H9 (cell line): Measurements from ENCODE around the gene ZNF205. TPM values are rescaled to one million over a fixed set of nuclear protein-coding genes. Genes with fewer than 3 reads are reported as not detected.

Source experiments
- DNase-seq: peaks from one replicate; pipeline ENCODE4 v3.0.0-alpha.2; 2017
- H2AFZ ChIP-seq: one replicate; pipeline ENCODE4 v1.6.1; 2013; ENCODE audit warnings: mild to moderate bottlenecking, low read length, control low read depth, moderate library complexity
- H2AK5ac ChIP-seq: 2 replicates; pipeline ENCODE4 v1.6.1; 2013; ENCODE audit warnings: low read length, control low read depth, mixed read lengths; ENCODE audit not compliant: insufficient read length
- H2BK120ac ChIP-seq: one replicate; pipeline ENCODE4 v1.6.1; 2013; ENCODE audit warnings: low read depth, mild to moderate bottlenecking, low read length, control low read depth, inconsistent platforms; ENCODE audit not compliant: poor library complexity, severe bottlenecking
- H2BK12ac ChIP-seq: 2 replicates; pipeline ENCODE4 v1.6.1; 2013; ENCODE audit warnings: low read length, control low read depth, mixed read lengths, low read depth; ENCODE audit not compliant: insufficient read length
- H2BK15ac ChIP-seq: 2 replicates; pipeline ENCODE4 v1.6.1; 2013; ENCODE audit warnings: low read depth, low read length, control low read depth
- H2BK20ac ChIP-seq: one replicate; pipeline ENCODE4 v1.6.1; 2013; ENCODE audit warnings: low read depth, mild to moderate bottlenecking, low read length, control low read depth, inconsistent platforms; ENCODE audit not compliant: poor library complexity, severe bottlenecking
- H2BK5ac ChIP-seq: 2 replicates; pipeline ENCODE4 v1.6.1; 2013; ENCODE audit warnings: low read length, control low read depth, mixed read lengths; ENCODE audit not compliant: insufficient read length
- H3K14ac ChIP-seq: 2 replicates; pipeline ENCODE4 v1.6.1; 2013; ENCODE audit warnings: low read length, control low read depth; ENCODE audit not compliant: insufficient read depth
- H3K18ac ChIP-seq: 2 replicates; pipeline ENCODE4 v1.6.1; 2013; ENCODE audit warnings: low read depth, mild to moderate bottlenecking, mixed read lengths, low read length, control low read depth; ENCODE audit not compliant: insufficient read length
- H3K23ac ChIP-seq: 2 replicates; pipeline ENCODE4 v1.6.1; 2013; ENCODE audit warnings: low read length, control low read depth, mixed read lengths, low read depth; ENCODE audit not compliant: insufficient read length
- H3K23me2 ChIP-seq: 2 replicates; pipeline ENCODE4 v1.6.1; 2013; ENCODE audit warnings: low read depth, mild to moderate bottlenecking, mixed read lengths, low read length, control low read depth; ENCODE audit not compliant: insufficient read length, poor library complexity, severe bottlenecking
- H3K27ac ChIP-seq: 2 replicates; pipeline ENCODE4 v1.5.1; 2013; ENCODE audit warnings: low read length, control low read depth, mixed read lengths, low read depth; ENCODE audit not compliant: insufficient read length
- H3K27me3 ChIP-seq: 2 replicates; pipeline ENCODE4 v1.6.1; 2013; ENCODE audit warnings: low read length, control low read depth, inconsistent platforms; ENCODE audit not compliant: insufficient read depth
- H3K4ac ChIP-seq: 2 replicates; pipeline ENCODE4 v1.6.1; 2013; ENCODE audit warnings: low read depth, mild to moderate bottlenecking, control low read depth, inconsistent platforms, low read length, moderate library complexity
- H3K4me1 ChIP-seq: 2 replicates; pipeline ENCODE4 v1.6.1; 2013; ENCODE audit warnings: low read length, control low read depth, inconsistent platforms; ENCODE audit not compliant: insufficient read depth
- H3K4me2 ChIP-seq: 2 replicates; pipeline ENCODE4 v1.6.1; 2013; ENCODE audit warnings: low read length, control low read depth, mixed read lengths; ENCODE audit not compliant: insufficient read length, insufficient read depth
- H3K56ac ChIP-seq: 2 replicates; pipeline ENCODE4 v1.6.1; 2013; ENCODE audit warnings: low read depth, mild to moderate bottlenecking, mixed read lengths, low read length, control low read depth; ENCODE audit not compliant: insufficient read length
- H3K79me1 ChIP-seq: 2 replicates; pipeline ENCODE4 v1.6.1; 2013; ENCODE audit warnings: low read depth, mild to moderate bottlenecking, moderate library complexity, low read length, control low read depth, inconsistent platforms; ENCODE audit not compliant: insufficient read depth, poor library complexity, severe bottlenecking
- H3K79me2 ChIP-seq: 2 replicates; pipeline ENCODE4 v1.6.1; 2013; ENCODE audit warnings: low read length, control low read depth, inconsistent platforms; ENCODE audit not compliant: insufficient read depth
- H3K9ac ChIP-seq: 2 replicates; pipeline ENCODE4 v1.6.1; 2013; ENCODE audit warnings: low read length, control low read depth, mixed read lengths; ENCODE audit not compliant: insufficient read length; ENCODE audit errors: extremely low read depth
- H3K9me3 ChIP-seq: one replicate; pipeline ENCODE4 v1.6.1; 2013; ENCODE audit warnings: low read depth, low read length, inconsistent platforms; ENCODE audit not compliant: control insufficient read depth
- H3T11ph ChIP-seq: one replicate; pipeline ENCODE4 v1.6.1; 2013; ENCODE audit warnings: mild to moderate bottlenecking, low read length, control low read depth, inconsistent platforms
- H4K20me1 ChIP-seq: one replicate; pipeline ENCODE4 v1.6.1; 2013; ENCODE audit not compliant: control insufficient read depth, insufficient read length, insufficient read depth
- H4K5ac ChIP-seq: 2 replicates; pipeline ENCODE4 v1.6.1; 2013; ENCODE audit warnings: low read depth, mild to moderate bottlenecking, mixed read lengths, low read length, control low read depth; ENCODE audit not compliant: insufficient read length
- H4K8ac ChIP-seq: replicated peaks from 2 replicates; pipeline ENCODE4 v1.6.1; 2013; ENCODE audit warnings: low read length, control low read depth, mixed read lengths, low read depth; ENCODE audit not compliant: insufficient read length
- H4K91ac ChIP-seq: 2 replicates; pipeline ENCODE4 v1.6.1; 2013; ENCODE audit warnings: low read depth, mild to moderate bottlenecking, moderate library complexity, mixed read lengths, low read length, control low read depth; ENCODE audit not compliant: insufficient read length
- H3K27ac Mint-ChIP-seq, 3 experiments: 2 replicates in 2 of 3; 3 replicates in 1 of 3; pipeline ENCODE4 v1.8.0; 2020 to 2021; ENCODE audit warnings: mixed read lengths in 3 of 3, mild to moderate bottlenecking in 1 of 3, moderate library complexity in 1 of 3
- H3K27me3 Mint-ChIP-seq: 2 replicates; pipeline ENCODE4 v1.8.0; 2021; ENCODE audit warnings: low read depth, mild to moderate bottlenecking, moderate library complexity, mixed read lengths
- H3K36me3 Mint-ChIP-seq, 3 experiments: 2 replicates in 2 of 3; 3 replicates in 1 of 3; pipeline ENCODE4 v1.8.0; 2020 to 2021; ENCODE audit warnings: low read depth in 3 of 3, mixed read lengths in 3 of 3; ENCODE audit not compliant: insufficient read depth in 1 of 3
- H3K4me1 Mint-ChIP-seq, 2 experiments: 2 replicates each; pipeline ENCODE4 v1.8.0; 2020; ENCODE audit warnings: mixed read lengths in 2 of 2
- H3K4me3 Mint-ChIP-seq, 2 experiments: 2 replicates in 1 of 2; 3 replicates in 1 of 2; pipeline ENCODE4 v1.8.0; 2020 to 2021; ENCODE audit warnings: mild to moderate bottlenecking in 2 of 2, mixed read lengths in 2 of 2, moderate library complexity in 1 of 2
- H3K9me3 Mint-ChIP-seq, 2 experiments: 2 replicates in 1 of 2; 3 replicates in 1 of 2; pipeline ENCODE4 v1.8.0; 2020; ENCODE audit warnings: mild to moderate bottlenecking in 2 of 2, mixed read lengths in 2 of 2, moderate library complexity in 1 of 2
- CTCF ChIP-seq: fragments of 200-600 bp; sonication (generic); conservative IDR thresholded peaks from 3 replicates; pipeline ENCODE4 v1.8.0; 2021; ENCODE audit warnings: antibody characterized with exemption, mild to moderate bottlenecking
- WGBS: extraction: QIAGEN DNeasy Blood & Tissue Kit; methylation state at CpG from one replicate; pipeline ENCODE4 v1.1.7; 2013; ENCODE audit warnings: missing lambda C conversion rate, low lambda C conversion rate, mixed read lengths; ENCODE audit not compliant: insufficient read length; ENCODE audit errors: extremely low coverage; 5-methylcytosine and 5-hydroxymethylcytosine counted together
- total RNA-seq: library from RNA; stranded (reverse); gene quantifications from 2 replicates; pipeline ENCODE4 v1.2.1, GENCODE V29; 2021

Gene ZNF205
- total RNA-seq, 1 experiment from 2014 or later = 16.8 TPM

DNA sequence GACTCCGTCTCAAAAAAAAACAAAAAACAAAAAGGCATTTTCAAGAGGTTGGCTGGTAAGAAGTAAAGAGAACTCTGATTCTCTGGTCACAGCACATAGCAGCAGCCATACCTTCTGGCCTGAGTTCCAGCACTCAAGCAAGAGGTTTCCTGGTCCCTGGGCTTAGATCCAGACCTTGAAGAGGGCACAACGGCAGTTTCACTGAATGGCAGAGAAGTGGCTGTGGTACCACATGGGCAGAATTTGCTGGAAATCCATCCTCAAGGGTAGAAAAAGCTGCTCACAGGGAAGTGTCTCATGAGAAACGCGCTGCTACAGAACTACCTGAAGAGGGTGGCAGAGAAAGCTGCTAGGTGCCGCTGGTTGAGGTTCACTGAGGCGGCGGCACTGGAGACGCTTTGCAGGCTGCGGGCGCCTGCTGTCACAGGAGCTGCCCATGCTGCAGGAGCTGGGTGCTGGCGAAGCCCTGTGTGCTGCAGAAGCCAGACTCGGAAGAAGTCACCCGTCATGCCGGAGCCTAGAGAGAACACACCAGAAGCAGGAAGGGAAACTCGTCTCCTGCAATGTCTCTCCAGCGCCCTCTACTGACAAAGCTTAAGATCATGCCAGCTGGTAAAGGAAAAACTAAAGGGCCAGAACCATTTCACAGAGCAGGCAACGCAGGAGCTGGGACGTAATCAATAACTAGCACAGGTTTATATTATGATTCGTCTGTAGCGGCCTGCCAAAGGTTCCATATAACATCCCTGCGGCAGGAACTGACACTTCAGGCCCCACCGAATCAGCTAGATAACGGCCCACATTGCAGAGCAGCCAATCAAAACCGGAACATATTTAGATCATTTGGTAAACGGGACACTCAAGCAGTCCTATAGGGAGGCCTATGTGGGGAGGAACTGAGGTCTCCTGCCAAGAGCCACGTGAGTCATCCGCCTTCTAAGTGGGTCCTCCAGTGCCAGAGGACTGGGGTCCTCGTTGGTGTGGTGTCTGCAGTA is 17.0 kb downstream of the ZNF205 start:
- H2AFZ ChIP-seq = no peak overlapping the region
- H3K79me2 ChIP-seq = peaks cover 8% of the 10 kb centered on the region
- H3K9me3 ChIP-seq = no peaks in the 10 kb centered on the region
- peaks cover 12% of the 10 kb centered on the region for H3K23me2 ChIP-seq
- H3K23ac ChIP-seq = no peak overlapping the region
- no peak overlapping the region for H2BK120ac ChIP-seq
- H2BK15ac ChIP-seq = no peak overlapping the region
- no peak overlapping the region for H2BK12ac ChIP-seq
- Mint-ChIP-seq H3K4me1 (peaks cover 48 to 49% of the 10 kb centered on the region in 2 experiments), H3K27me3 (no peaks in the 10 kb centered on the region; the same call in none of the 2 replicates), H3K36me3 (peaks cover 4 to 25% (median 17%) of the 10 kb centered on the region in 3 experiments), H3K27ac (peak overlapping the region; percentile 89 to 92 (median 91); a peak in 5 of 7 replicates), H3K4me3 (peak overlapping the region in 1 of 2 experiments; percentile 62; a peak in 2 of 5 replicates), H3K9me3 (no peaks in the 10 kb centered on the region)
- no peak overlapping the region for H3K14ac ChIP-seq
- H3K56ac ChIP-seq = no peak overlapping the region
- no peak overlapping the region for H2BK20ac ChIP-seq
- H4K20me1 ChIP-seq = peaks cover 2% of the 10 kb centered on the region
- no peak overlapping the region for H3K4ac ChIP-seq
- peak; percentile 85 for DNase-seq
- no peak overlapping the region for H4K8ac ChIP-seq
- H4K91ac ChIP-seq = no peak overlapping the region
- H3K9ac ChIP-seq = no peak overlapping the region
- peaks cover 3% of the 10 kb centered on the region; the same call in 1 of the 2 replicates for H3K4me1 ChIP-seq
- H3T11ph ChIP-seq = no peak overlapping the region
- H3K18ac ChIP-seq = no peak overlapping the region
- H3K4me2 ChIP-seq = no peak overlapping the region
- peaks cover 2% of the 10 kb centered on the region for H3K79me1 ChIP-seq
- no peak overlapping the region for H4K5ac ChIP-seq
- no peak overlapping the region for H2BK5ac ChIP-seq
- no CpG with 5 or more reads among the region's 28 CpGs for WGBS
- peak; percentile 96 for TF ChIP-seq CTCF
- no peak overlapping the region for H2AK5ac ChIP-seq
- no peaks in the 10 kb centered on the region for H3K27me3 ChIP-seq
- H3K27ac ChIP-seq = no peak overlapping the region
